Tibial artery (tissue), 4 donors: Measurements from ENCODE around the gene CEND1.

Experiments
- DNase-seq, 2 donors: peaks; one replicate each; pipeline ENCODE4 v3.0.0-alpha.2; 2019
- H3K27ac ChIP-seq, 2 donors: fragments of 200-600 bp; sonication (generic) in 1 of 2; 1 replicate in 1 of 2; 2 replicates in 1 of 2; pipeline ENCODE4 v1.5.1; 2018 to 2019; ENCODE audit warnings: mild to moderate bottlenecking in 1 of 2
- H3K27me3 ChIP-seq, 2 donors: fragments of 200-600 bp; sonication (generic) in 1 of 2; one replicate each; pipeline versions ENCODE4 v1.5.1 to v1.6.0; 2016 to 2019
- H3K36me3 ChIP-seq, 3 donors: fragments of 200-600 bp; sonication (generic) in 2 of 3; one replicate each; pipeline ENCODE4 v1.5.1; 2016 to 2019; ENCODE audit warnings: mild to moderate bottlenecking in 2 of 3
- H3K4me1 ChIP-seq, 4 donors: fragments of 200-600 bp; sonication (generic) in 2 of 4; 1 replicate in 3 of 4; 2 replicates in 1 of 4; pipeline ENCODE4 v1.5.1; 2016 to 2019
- H3K4me3 ChIP-seq, 2 donors: fragments of 200-600 bp; sonication (generic) in 1 of 2; 1 replicate in 1 of 2; 2 replicates in 1 of 2; pipeline ENCODE4 v1.5.1; 2018 to 2019; ENCODE audit warnings: mild to moderate bottlenecking in 2 of 2
- H3K9me3 ChIP-seq, 3 donors: fragments of 200-600 bp; sonication (generic) in 1 of 3; one replicate each; pipeline ENCODE4 v1.5.1; 2016 to 2019
- CTCF ChIP-seq, 2 experiments: fragments of 200-600 bp in 1 of 2; fragments of 450-650 bp in 1 of 2; IDR thresholded peaks; one replicate each; pipeline ENCODE4 v1.5.1; 2017 to 2019; ENCODE audit warnings: antibody characterized with exemption in 2 of 2, mild to moderate bottlenecking in 1 of 2, moderate library complexity in 1 of 2
- intact Hi-C: fragments of 100-400 bp; cut with DNase I; formaldehyde crosslinking; loops from one replicate; pipeline ENCODE4 v1.15.0; 2023; ENCODE audit warnings: low total_unique reads

Gene CEND1

GRCh38 chr11:802693-803466 lies 13.0 kb upstream of the CEND1 start:
- H3K27me3 ChIP-seq, result no peaks in the 10 kb centered on the region
- no peak for TF ChIP-seq CTCF (IDR thresholded peaks at IDR 0.05)
- no peak for DNase-seq
- H3K4me3 ChIP-seq, result no peak overlapping the region
- H3K4me1 ChIP-seq, result peaks cover 0 to 25% (median 19%) of the 10 kb centered on the region in 4 donors
- H3K36me3 ChIP-seq, result peaks cover 0 to 42% (median 8%) of the 10 kb centered on the region in 3 donors
- no peak overlapping the region for H3K27ac ChIP-seq
- no peaks in the 10 kb centered on the region for H3K9me3 ChIP-seq
- intact Hi-C loops, result loop anchor here (10.0 kb wide), 1 partner anchor 228 kb away; the partner anchor contains the start of gene PHRF1

- DNase-seq, result no peak
- intact Hi-C loops, result loop anchor here (10.0 kb wide), 1 partner anchor 227 kb away; the partner anchor contains the start of gene PHRF1
- peaks cover 0 to 42% (median 8%) of the 10 kb centered on the region in 3 donors for H3K36me3 ChIP-seq
- no peak overlapping the region for H3K27ac ChIP-seq
- H3K9me3 ChIP-seq, result no peaks in the 10 kb centered on the region
- peaks cover 0 to 28% (median 19%) of the 10 kb centered on the region in 4 donors for H3K4me1 ChIP-seq
- no peak for TF ChIP-seq CTCF (IDR thresholded peaks at IDR 0.05)
- no peak overlapping the region for H3K4me3 ChIP-seq
- no peaks in the 10 kb centered on the region for H3K27me3 ChIP-seq
Observed at GRCh38 chr11:802018-802617, 12.2 kb upstream of the CEND1 start.

GRCh38 chr11:801097-801780 lies 11.3 kb upstream of the CEND1 start:
- peaks cover 0 to 36% (median 27%) of the 10 kb centered on the region in 4 donors for H3K4me1 ChIP-seq
- no peak for DNase-seq
- no peak for TF ChIP-seq CTCF (IDR thresholded peaks at IDR 0.05)
- H3K27me3 ChIP-seq, result no peaks in the 10 kb centered on the region
- peaks cover 0 to 42% (median 8%) of the 10 kb centered on the region in 3 donors for H3K36me3 ChIP-seq
- no peaks in the 10 kb centered on the region for H3K9me3 ChIP-seq
- no peak overlapping the region for H3K27ac ChIP-seq
- H3K4me3 ChIP-seq, result no peak overlapping the region
- intact Hi-C loops, result loop anchor here (10.0 kb wide), 1 partner anchor 226 kb away; the partner anchor contains the start of gene PHRF1

- Histone ChIP-seq H3K27ac (no peak overlapping the region), H3K4me1 (peaks cover 0 to 42% (median 31%) of the 10 kb centered on the region in 4 donors), H3K36me3 (peaks cover 0 to 42% (median 8%) of the 10 kb centered on the region in 3 donors), H3K9me3 (no peaks in the 10 kb centered on the region), H3K4me3 (no peak overlapping the region), H3K27me3 (no peaks in the 10 kb centered on the region)
- no peak for DNase-seq
- intact Hi-C loops, result loop anchor here (10.0 kb wide), 1 partner anchor 226 kb away; the partner anchor contains the start of gene PHRF1
- TF ChIP-seq CTCF (IDR thresholded peaks at IDR 0.05), result no peak
Observed at GRCh38 chr11:800473-800872, 10.6 kb upstream of the CEND1 start.

- Histone ChIP-seq H3K36me3 (peaks cover 0 to 42% (median 8%) of the 10 kb centered on the region in 3 donors), H3K9me3 (no peaks in the 10 kb centered on the region), H3K4me1 (peaks cover 0 to 42% (median 35%) of the 10 kb centered on the region in 4 donors), H3K27ac (no peak overlapping the region), H3K4me3 (no peak overlapping the region), H3K27me3 (no peaks in the 10 kb centered on the region)
- no peak for TF ChIP-seq CTCF (IDR thresholded peaks at IDR 0.05)
- intact Hi-C loops, result loop anchor here (10.0 kb wide), 1 partner anchor 225 kb away; the partner anchor contains the start of gene PHRF1
- no peak for DNase-seq
Observed at GRCh38 chr11:799641-800316, 9.9 kb upstream of the CEND1 start.
